Neural progenitor cell (in vitro differentiated cells): ENCODE measurements around the gene BEST2. TPM values are rescaled to one million over a fixed set of nuclear protein-coding genes. Genes with fewer than 3 reads are reported as not detected.

ENCODE experiments used
- DNase-seq: peaks from one replicate; pipeline ENCODE4 v3.0.0-alpha.2; 2016; ENCODE audit warnings: low spot score
- H2AFZ ChIP-seq: fragments of 200-600 bp; sonication (generic); replicated peaks from 2 replicates; pipeline ENCODE4 v1.6.1; 2016; ENCODE audit warnings: antibody characterized with exemption
- H3F3A ChIP-seq: fragments of 200-600 bp; sonication (generic); 2 replicates; pipeline ENCODE4 v1.6.1; 2016; ENCODE audit warnings: antibody characterized with exemption, low read depth
- H3K27ac ChIP-seq: fragments of 200-600 bp; sonication (generic); 2 replicates; pipeline ENCODE4 v1.5.1; 2016; ENCODE audit warnings: mild to moderate bottlenecking
- H3K27me3 ChIP-seq: fragments of 200-600 bp; sonication (generic); 2 replicates; pipeline ENCODE4 v1.6.1; 2016; ENCODE audit warnings: mild to moderate bottlenecking, moderate library complexity
- H3K36me3 ChIP-seq: fragments of 200-600 bp; sonication (generic); 2 replicates; pipeline ENCODE4 v1.5.1; 2016
- H3K4me1 ChIP-seq: fragments of 200-600 bp; sonication (generic); 2 replicates; pipeline ENCODE4 v1.6.1; 2016; ENCODE audit warnings: mixed run types
- H3K4me2 ChIP-seq: fragments of 200-600 bp; sonication (generic); 2 replicates; pipeline ENCODE4 v1.6.1; 2016
- H3K4me3 ChIP-seq: fragments of 200-600 bp; sonication (generic); 2 replicates; pipeline ENCODE4 v1.5.1; 2016
- H3K79me2 ChIP-seq: fragments of 200-600 bp; sonication (generic); 2 replicates; pipeline ENCODE4 v1.6.1; 2016; ENCODE audit warnings: low read depth
- H3K9ac ChIP-seq: fragments of 200-600 bp; sonication (generic); 2 replicates; pipeline ENCODE4 v1.6.1; 2016
- H3K9me3 ChIP-seq: fragments of 200-600 bp; sonication (generic); 2 replicates; pipeline ENCODE4 v1.5.1; 2016; ENCODE audit warnings: low read depth
- H4K20me1 ChIP-seq: fragments of 200-600 bp; sonication (generic); 2 replicates; pipeline ENCODE4 v1.6.1; 2016; ENCODE audit warnings: low read depth
- H3K27ac Mint-ChIP-seq: 3 replicates; pipeline ENCODE4 v1.8.0; 2021; ENCODE audit warnings: mixed read lengths
- H3K27me3 Mint-ChIP-seq: 2 replicates; pipeline ENCODE4 v1.8.0; 2022; ENCODE audit warnings: low read depth, mild to moderate bottlenecking, inconsistent platforms, moderate library complexity, mixed read lengths; ENCODE audit not compliant: insufficient read depth
- H3K36me3 Mint-ChIP-seq: 3 replicates; pipeline ENCODE4 v1.8.0; 2021; ENCODE audit warnings: mixed read lengths
- H3K4me1 Mint-ChIP-seq: 3 replicates; pipeline ENCODE4 v1.8.0; 2021; ENCODE audit warnings: mixed read lengths
- H3K4me3 Mint-ChIP-seq: 3 replicates; pipeline ENCODE4 v1.8.0; 2021; ENCODE audit warnings: mild to moderate bottlenecking, moderate library complexity, mixed read lengths
- H3K9me3 Mint-ChIP-seq: 3 replicates; pipeline ENCODE4 v1.8.0; 2020; ENCODE audit warnings: mixed read lengths
- CTCF ChIP-seq: fragments of 200-600 bp; sonication (generic); IDR thresholded peaks from 2 replicates; pipeline ENCODE4 v1.5.1; 2017; ENCODE audit warnings: antibody characterized with exemption, mild to moderate bottlenecking
- EZH2 ChIP-seq: fragments of 200-600 bp; sonication (generic); IDR thresholded peaks from 2 replicates; pipeline ENCODE4 v1.6.1; 2017; ENCODE audit warnings: antibody characterized with exemption, mild to moderate bottlenecking, moderate library complexity
- EZH2phosphoT487 ChIP-seq: fragments of 200-600 bp; sonication (generic); IDR thresholded peaks from 2 replicates; pipeline ENCODE4 v1.6.1; 2017; ENCODE audit warnings: antibody characterized with exemption
- microRNA-seq: library from miRNA; unstranded; fragments of <30 nt; microRNA quantifications from one replicate; pipeline ENCODE4, GENCODE V29; 2016
- small RNA-seq: library from RNA; depleted of rRNA; stranded (forward); fragments of <200 nt; gene quantifications from one replicate; pipeline ENCODE3, GENCODE V24; 2015
- total RNA-seq: library from RNA; depleted of rRNA; stranded (reverse); fragments of >200 nt; gene quantifications from 2 replicates; pipeline ENCODE4 v1.2.3, GENCODE V29; 2015; ENCODE audit warnings: low replicate concordance

BEST2 gene
- total RNA-seq, 1 donor from 2014 or later, result not detected

GRCh38 chr19:12804051-12804450, 52.5 kb downstream of the BEST2 start:
- H3K4me1 ChIP-seq, result peaks cover 11% of the 10 kb centered on the region
- H3K79me2 ChIP-seq, result peaks cover 39% of the 10 kb centered on the region
- Mint-ChIP-seq H3K27me3 (peaks cover 6% of the 10 kb centered on the region), H3K4me1 (peaks cover 32% of the 10 kb centered on the region), H3K9me3 (no peaks in the 10 kb centered on the region), H3K27ac (no peak overlapping the region), H3K36me3 (peaks cover 9% of the 10 kb centered on the region), H3K4me3 (peak overlapping the region; percentile 43)
- H3K36me3 ChIP-seq, result no peaks in the 10 kb centered on the region
- DNase-seq, result no peak
- TF ChIP-seq EZH2phosphoT487 (no peak), CTCF (no peak), EZH2 (no peak)
- no peak overlapping the region for H3K9ac ChIP-seq
- no peak overlapping the region for H3K27ac ChIP-seq
- peaks cover 12% of the 10 kb centered on the region for H4K20me1 ChIP-seq
- H3K4me2 ChIP-seq, result no peak overlapping the region
- H3K27me3 ChIP-seq, result peaks cover 12% of the 10 kb centered on the region
- no peak overlapping the region for H2AFZ ChIP-seq
- H3K4me3 ChIP-seq, result no peak overlapping the region
- H3K9me3 ChIP-seq, result no peaks in the 10 kb centered on the region
- peaks cover 16% of the 10 kb centered on the region for H3F3A ChIP-seq

GRCh38 chr19:12806242-12807081, 54.9 kb downstream of the BEST2 start, which contains the start of gene RNASEH2A:
Gene RNASEH2A (plus strand): TSS chr19:12806584. CDS start chr19:12806674, 90 bp downstream.
- peak within 1 kb of the TSS; percentile 32 for H3K9ac ChIP-seq

More at GRCh38 chr19:12806242-12807081, 54.9 kb downstream of the BEST2 start, which contains the start of gene RNASEH2A:
- DNase-seq, result peak; percentile 97
- Mint-ChIP-seq H3K27ac (peak within 1 kb of the TSS; percentile 99), H3K27me3 (peaks cover 8% of the 10 kb centered on the region), H3K4me3 (peak within 1 kb of the TSS; percentile 95), H3K4me1 (peaks cover 26% of the 10 kb centered on the region), H3K9me3 (no peaks in the 10 kb centered on the region), H3K36me3 (peaks cover 12% of the 10 kb centered on the region)
- Histone ChIP-seq H2AFZ (peak within 1 kb of the TSS; percentile 94), H3K27ac (no peak within 1 kb of the TSS), H3K36me3 (no peaks in the 10 kb centered on the region), H3K9me3 (no peaks in the 10 kb centered on the region), H3K4me2 (peak within 1 kb of the TSS; percentile 95), H3K79me2 (peaks cover 16% of the 10 kb centered on the region), H3K4me1 (peaks cover 6% of the 10 kb centered on the region), H4K20me1 (no peaks in the 10 kb centered on the region), H3K4me3 (peak within 1 kb of the TSS; percentile 74), H3F3A (peaks cover 10% of the 10 kb centered on the region), H3K27me3 (peaks cover 12% of the 10 kb centered on the region)
- TF ChIP-seq EZH2phosphoT487, result no peak
- TF ChIP-seq CTCF, result peak; percentile 7

Small RNAs within 50 kb of the gene (microRNA-seq; reads per million reads assigned to microRNA genes)
- not detected for gene MIR5684

Small RNAs within 50 kb of the gene (small RNA-seq; reads per million reads assigned to genes)
- gene MIR5684, result not detected
- gene SNORD41, result 928 reads per million, percentile 99 among the genes with 10 or more reads in this experiment

Other genes with a start within 250 kb of the BEST2 start
- 13.9 and 15.0 TPM in 2 replicates for gene ZNF564, start 200.3 kb upstream of the BEST2 start, total RNA-seq
- 6.8 and 16.7 TPM in 2 replicates for gene ZNF490, start 141.0 kb upstream of the BEST2 start, total RNA-seq
- 27.1 and 60.7 TPM in 2 replicates for gene ZNF791, start 140.9 kb upstream of the BEST2 start, total RNA-seq
- gene MAN2B1, start 85.0 kb upstream of the BEST2 start, total RNA-seq, result 35.8 and 73.6 TPM in 2 replicates
- gene WDR83, start 85.0 kb upstream of the BEST2 start, total RNA-seq, result 11.0 and 15.9 TPM in 2 replicates
- 78.3 and 108 TPM in 2 replicates for gene DHPS, start 69.9 kb upstream of the BEST2 start, total RNA-seq
- gene GNG14, start 63.8 kb upstream of the BEST2 start, total RNA-seq, result not detected in 2 replicates
- 4.0 and 21.4 TPM in 2 replicates for gene FBXW9, start 55.2 kb upstream of the BEST2 start, total RNA-seq
- gene TNPO2, start 27.9 kb upstream of the BEST2 start, total RNA-seq, result 58.1 and 87.4 TPM in 2 replicates
- gene TRIR, start 17.1 kb upstream of the BEST2 start, total RNA-seq, result 105 and 194 TPM in 2 replicates
- gene GET3, start 14.3 kb upstream of the BEST2 start, total RNA-seq, result 62.9 and 99.6 TPM in 2 replicates
- gene HOOK2, start 23.8 kb downstream of the BEST2 start, total RNA-seq, result 14.3 and 25.1 TPM in 2 replicates
- gene JUNB, start 39.7 kb downstream of the BEST2 start, total RNA-seq, result 1.5 and 12.6 TPM in 2 replicates
- 463 and 727 TPM in 2 replicates for gene PRDX2, start 50.0 kb downstream of the BEST2 start, total RNA-seq
- gene THSD8, start 50.3 kb downstream of the BEST2 start, total RNA-seq, result not detected in 2 replicates
- gene RNASEH2A, start 54.8 kb downstream of the BEST2 start, total RNA-seq, result 60.3 and 61.3 TPM in 2 replicates
- gene RTBDN, start 82.8 kb downstream of the BEST2 start, total RNA-seq, result 0.19 TPM in 1 of 2 replicates, not detected in the other
- gene MAST1, start 86.7 kb downstream of the BEST2 start, total RNA-seq, result 8.3 and 13.3 TPM in 2 replicates
- 8.7 and 16.5 TPM in 2 replicates for gene DNASE2, start 129.7 kb downstream of the BEST2 start, total RNA-seq
- gene KLF1, start 135.4 kb downstream of the BEST2 start, total RNA-seq, result 0.43 and 0.64 TPM in 2 replicates
- gene GCDH, start 139.4 kb downstream of the BEST2 start, total RNA-seq, result 39.5 and 75.0 TPM in 2 replicates
- gene SYCE2, start 167.5 kb downstream of the BEST2 start, total RNA-seq, result 1.8 and 6.4 TPM in 2 replicates
- 21.4 and 51.6 TPM in 2 replicates for gene FARSA, start 181.9 kb downstream of the BEST2 start, total RNA-seq
- gene CALR, start 186.8 kb downstream of the BEST2 start, total RNA-seq, result 437 and 569 TPM in 2 replicates
- 37.7 and 54.9 TPM in 2 replicates for gene RAD23A, start 194.1 kb downstream of the BEST2 start, total RNA-seq
- gene GADD45GIP1, start 205.4 kb downstream of the BEST2 start, total RNA-seq, result 17.1 and 42.2 TPM in 2 replicates
- 0.06 and 0.07 TPM in 2 replicates for gene DAND5, start 217.8 kb downstream of the BEST2 start, total RNA-seq
- gene NFIX, start 243.7 kb downstream of the BEST2 start, total RNA-seq, result 0.06 TPM in 2 replicates